SU-DHL-6 (cell line): ENCODE measurements around the gene ADAMTS17.

Source experiments
- H2AFZ ChIP-seq: fragments of 200-600 bp; sonication (generic); 2 replicates; pipeline ENCODE4 v1.6.1; 2014; ENCODE audit warnings: low read depth, mild to moderate bottlenecking, moderate library complexity, mixed read lengths, antibody characterized with exemption, low read length; ENCODE audit not compliant: severe bottlenecking
- H3F3A ChIP-seq: fragments of 200-600 bp; shearing (Covaris generic); 2 replicates; pipeline ENCODE4 v1.6.0; 2016; ENCODE audit warnings: antibody characterized with exemption, mild to moderate bottlenecking; ENCODE audit not compliant: insufficient read depth
- H3K27ac ChIP-seq: fragments of 200-600 bp; sonication (generic); 2 replicates; pipeline ENCODE4 v1.5.1; 2016; ENCODE audit warnings: low read depth, mild to moderate bottlenecking, low read length, moderate library complexity, mixed read lengths
- H3K27me3 ChIP-seq: fragments of 200-600 bp; sonication (generic), shearing (Covaris generic); 2 replicates; pipeline ENCODE4 v1.6.0; 2014; ENCODE audit warnings: mild to moderate bottlenecking, low read length
- H3K36me3 ChIP-seq: fragments of 200-600 bp; sonication (generic); 2 replicates; pipeline ENCODE4 v1.6.1; 2014; ENCODE audit warnings: mild to moderate bottlenecking, low read length, mixed read lengths
- H3K4me2 ChIP-seq: fragments of 300-600, 200-600 bp; shearing (Covaris generic), sonication (generic); 2 replicates; pipeline ENCODE4 v1.6.0; 2014; ENCODE audit warnings: low read length, low read depth, mild to moderate bottlenecking; ENCODE audit not compliant: poor library complexity, severe bottlenecking
- H3K4me3 ChIP-seq: fragments of 200-600 bp; sonication (generic); 2 replicates; pipeline ENCODE4 v1.5.1; 2014; ENCODE audit warnings: antibody characterized with exemption, low read length, mild to moderate bottlenecking, mixed read lengths; ENCODE audit not compliant: insufficient read depth, poor library complexity, severe bottlenecking
- H3K79me2 ChIP-seq: fragments of 200-600 bp; sonication (generic); 2 replicates; pipeline ENCODE4 v1.6.1; 2014; ENCODE audit warnings: mild to moderate bottlenecking, low read length, moderate library complexity; ENCODE audit not compliant: insufficient read depth
- H3K9ac ChIP-seq: fragments of 200-600 bp; sonication (generic); 2 replicates; pipeline ENCODE4 v1.7.0; 2014; ENCODE audit warnings: mild to moderate bottlenecking, low read length
- H3K9me2 ChIP-seq: fragments of 200-600 bp; sonication (generic); replicated peaks from 2 replicates; pipeline ENCODE4 v1.6.1; 2014; ENCODE audit warnings: low read length; ENCODE audit not compliant: insufficient read depth
- H3K9me3 ChIP-seq: fragments of 200-600 bp; sonication (generic); 2 replicates; pipeline ENCODE4 v1.6.1; 2014; ENCODE audit warnings: low read length, mixed read lengths; ENCODE audit not compliant: insufficient read depth
- H4K20me1 ChIP-seq: fragments of 200-600 bp; sonication (generic); 2 replicates; pipeline ENCODE4 v1.6.1; 2014; ENCODE audit warnings: low read depth, mild to moderate bottlenecking, antibody characterized with exemption, low read length, moderate library complexity, mixed read lengths
- CTCF ChIP-seq: fragments of 200-600 bp; sonication (generic); IDR thresholded peaks from one replicate; pipeline ENCODE4 v1.5.1; 2017; ENCODE audit warnings: antibody characterized with exemption, mild to moderate bottlenecking, low read length, moderate library complexity; ENCODE audit not compliant: insufficient read depth, poor library complexity, severe bottlenecking
- EZH2phosphoT487 ChIP-seq: fragments of 200-600 bp; sonication (generic), shearing (Covaris generic); conservative IDR thresholded peaks from 2 replicates; pipeline ENCODE4 v1.6.1; 2018; ENCODE audit warnings: mild to moderate bottlenecking, antibody characterized with exemption, low read length, moderate library complexity, mixed read lengths

Gene ADAMTS17

DNA sequence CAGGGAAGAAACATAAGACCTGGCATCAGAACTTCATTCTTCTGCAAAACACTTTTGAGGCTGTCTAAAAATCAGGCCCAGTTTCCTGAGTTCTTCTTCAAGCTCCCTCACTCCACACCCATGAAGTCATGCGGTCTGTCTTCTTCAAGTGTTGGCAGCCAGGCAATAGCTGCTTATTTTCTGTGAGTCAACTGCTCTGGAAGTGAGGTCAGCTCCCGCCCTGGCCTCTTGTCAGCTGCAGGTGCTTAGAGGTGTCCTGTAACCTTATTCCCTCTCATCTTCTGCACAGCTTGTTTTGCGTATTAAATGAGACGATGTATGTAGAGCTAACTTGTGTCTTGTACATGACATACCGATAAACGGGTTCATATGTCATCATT is 226.1 kb downstream of the ADAMTS17 start:
- Histone ChIP-seq H3K9ac (no peak overlapping the region), H4K20me1 (no peaks in the 10 kb centered on the region), H3K27me3 (no peaks in the 10 kb centered on the region), H3F3A (no peaks in the 10 kb centered on the region), H3K4me3 (no peak overlapping the region), H3K9me2 (no peaks in the 10 kb centered on the region), H3K79me2 (no peaks in the 10 kb centered on the region), H3K36me3 (no peaks in the 10 kb centered on the region), H3K4me2 (no peak overlapping the region), H2AFZ (no peak overlapping the region), H3K27ac (no peak overlapping the region), H3K9me3 (no peaks in the 10 kb centered on the region)
- TF ChIP-seq EZH2phosphoT487 (no peak), CTCF (no peak)

GRCh38 chr15:100115066-100115710 is 226.6 kb downstream of the ADAMTS17 start:
- Histone ChIP-seq H3K4me3 (no peak overlapping the region), H3F3A (no peaks in the 10 kb centered on the region), H3K9ac (no peak overlapping the region), H3K27ac (no peak overlapping the region), H4K20me1 (no peaks in the 10 kb centered on the region), H3K9me3 (no peaks in the 10 kb centered on the region), H3K27me3 (no peaks in the 10 kb centered on the region), H2AFZ (no peak overlapping the region), H3K36me3 (no peaks in the 10 kb centered on the region), H3K9me2 (no peaks in the 10 kb centered on the region), H3K79me2 (no peaks in the 10 kb centered on the region), H3K4me2 (no peak overlapping the region)
- TF ChIP-seq CTCF (no peak), EZH2phosphoT487 (no peak)

DNA sequence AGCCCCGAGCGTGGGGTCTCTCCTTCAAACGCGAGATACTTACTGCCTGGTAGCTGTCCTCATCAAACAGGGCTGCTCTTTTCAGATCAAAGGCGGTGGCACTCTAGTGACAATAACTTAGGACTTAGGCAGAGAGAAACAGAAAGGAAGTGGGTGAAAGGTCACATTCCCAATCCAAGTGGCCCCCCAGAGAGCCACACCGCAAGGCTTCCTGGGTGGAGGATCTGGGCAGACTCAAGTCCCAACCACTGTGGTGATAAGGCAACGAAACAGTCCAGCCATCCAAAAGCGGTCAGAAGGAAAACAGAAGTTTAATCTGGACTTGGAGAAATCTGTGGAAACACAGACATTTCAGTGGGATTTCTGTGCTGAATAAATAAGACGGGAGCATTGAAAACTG is 227.2 kb downstream of the ADAMTS17 start:
- Histone ChIP-seq H3K79me2 (no peaks in the 10 kb centered on the region), H3K9me2 (no peaks in the 10 kb centered on the region), H3K36me3 (no peaks in the 10 kb centered on the region), H3K4me2 (no peak overlapping the region), H4K20me1 (no peaks in the 10 kb centered on the region), H3K9ac (no peak overlapping the region), H3K27ac (no peak overlapping the region), H3K4me3 (no peak overlapping the region), H2AFZ (no peak overlapping the region), H3K9me3 (no peaks in the 10 kb centered on the region), H3F3A (no peaks in the 10 kb centered on the region), H3K27me3 (no peaks in the 10 kb centered on the region)
- no peak for TF ChIP-seq EZH2phosphoT487
- no peak for TF ChIP-seq CTCF
